Measurements from ENCODE around the gene INTS7. TPM values are rescaled to one million over a fixed set of nuclear protein-coding genes. Genes with fewer than 3 reads are reported as not detected.

The INTS7 gene
- total RNA-seq, 1 experiment from 2014 or later, result 45.0 TPM

DNA sequence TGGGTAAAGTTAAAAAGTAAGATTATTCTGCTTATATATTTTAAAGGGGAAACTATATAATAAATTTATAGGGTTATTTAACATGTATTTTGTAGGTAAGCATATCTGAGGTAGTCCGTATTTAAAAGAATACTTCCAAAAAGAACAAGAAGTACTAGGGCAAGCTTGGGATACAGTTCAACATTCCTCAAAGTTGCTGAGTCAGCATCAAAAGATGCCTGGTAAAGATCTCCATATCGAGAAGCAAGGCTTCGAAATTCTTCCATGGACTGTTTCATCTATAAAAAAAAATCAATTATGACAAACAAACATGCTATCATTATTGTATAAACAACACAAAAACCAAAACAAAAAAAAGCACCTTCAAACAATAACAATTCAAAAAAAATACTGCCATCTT, 67.7 kb downstream of the INTS7 start:
- Histone ChIP-seq H3K27ac (ENCODE audit: low read depth, low read length, poor library complexity, severe bottlenecking) (no peak overlapping the region), H3K4me3 (ENCODE audit: low read depth, low read length, poor library complexity, severe bottlenecking) (no peak overlapping the region), H3K9me3 (ENCODE audit: low read depth, low read length, poor library complexity, severe bottlenecking) (no peaks in the 10 kb centered on the region), H3K4me1 (ENCODE audit: insufficient read depth, low read length, poor library complexity, severe bottlenecking) (no peaks in the 10 kb centered on the region), H3K27me3 (replicated peaks; ENCODE audit: insufficient read depth, low read depth, low read length, poor library complexity) (no peaks in the 10 kb centered on the region), H3K36me3 (ENCODE audit: insufficient read depth, low read length, poor library complexity, severe bottlenecking) (peaks cover 10% of the 10 kb centered on the region)
- POLR2A ChIA-PET (ENCODE audit: low non-redundant PET), result no interaction called here
- BruUV-seq (replicated peaks), result no TSS peak
- CTCF ChIA-PET, result no interaction called here
- DNase-seq (ENCODE audit: low spot score), result no peak
- intact Hi-C loops (cut with micrococcal nuclease; ENCODE audit: unreplicated experiment), result no loop called here
- TF ChIP-seq, protein P1, sequence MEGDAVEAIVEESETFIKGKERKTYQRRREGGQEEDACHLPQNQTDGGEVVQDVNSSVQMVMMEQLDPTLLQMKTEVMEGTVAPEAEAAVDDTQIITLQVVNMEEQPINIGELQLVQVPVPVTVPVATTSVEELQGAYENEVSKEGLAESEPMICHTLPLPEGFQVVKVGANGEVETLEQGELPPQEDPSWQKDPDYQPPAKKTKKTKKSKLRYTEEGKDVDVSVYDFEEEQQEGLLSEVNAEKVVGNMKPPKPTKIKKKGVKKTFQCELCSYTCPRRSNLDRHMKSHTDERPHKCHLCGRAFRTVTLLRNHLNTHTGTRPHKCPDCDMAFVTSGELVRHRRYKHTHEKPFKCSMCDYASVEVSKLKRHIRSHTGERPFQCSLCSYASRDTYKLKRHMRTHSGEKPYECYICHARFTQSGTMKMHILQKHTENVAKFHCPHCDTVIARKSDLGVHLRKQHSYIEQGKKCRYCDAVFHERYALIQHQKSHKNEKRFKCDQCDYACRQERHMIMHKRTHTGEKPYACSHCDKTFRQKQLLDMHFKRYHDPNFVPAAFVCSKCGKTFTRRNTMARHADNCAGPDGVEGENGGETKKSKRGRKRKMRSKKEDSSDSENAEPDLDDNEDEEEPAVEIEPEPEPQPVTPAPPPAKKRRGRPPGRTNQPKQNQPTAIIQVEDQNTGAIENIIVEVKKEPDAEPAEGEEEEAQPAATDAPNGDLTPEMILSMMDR (conservative IDR thresholded peaks at IDR 0.05; ENCODE audit: low read depth, low read length), result no peak
- no peak for TF ChIP-seq EZH2 (IDR thresholded peaks at IDR 0.05; ENCODE audit: borderline replicate concordance, low read depth, low read length, poor library complexity, severe bottlenecking)

- CTCF ChIA-PET, result no interaction called here
- intact Hi-C loops (cut with micrococcal nuclease; ENCODE audit: unreplicated experiment), result no loop called here
- no peak for TF ChIP-seq EZH2 (IDR thresholded peaks at IDR 0.05; ENCODE audit: borderline replicate concordance, low read depth, low read length, poor library complexity, severe bottlenecking)
- TF ChIP-seq, protein P1 (conservative IDR thresholded peaks at IDR 0.05; ENCODE audit: low read depth, low read length), result no peak
These were observed 70.1 kb downstream of the INTS7 start for GRCh38 chr1:211965108-211965805.

DNA sequence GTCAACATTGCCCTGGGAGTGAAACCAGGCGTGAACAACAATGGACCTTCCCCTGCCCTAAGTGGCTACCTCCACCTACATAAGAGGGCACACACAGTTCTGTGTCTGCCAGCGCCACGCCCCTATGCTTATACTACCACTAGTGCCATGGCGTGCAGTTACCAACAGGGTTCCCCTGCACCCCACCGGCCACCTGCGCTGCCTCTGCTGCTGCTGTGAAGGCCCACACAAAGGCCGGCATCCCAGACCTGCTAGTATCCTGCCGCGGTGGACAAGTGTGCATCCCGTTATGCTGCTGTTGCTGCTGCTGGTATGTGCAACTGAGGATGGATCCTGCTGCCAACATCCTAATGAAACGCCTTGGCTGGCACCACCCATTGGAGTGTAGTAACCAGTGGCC, 75.7 kb downstream of the INTS7 start:
- Histone ChIP-seq H3K4me3 (ENCODE audit: low read depth, low read length, poor library complexity, severe bottlenecking) (no peak overlapping the region), H3K4me1 (ENCODE audit: insufficient read depth, low read length, poor library complexity, severe bottlenecking) (no peaks in the 10 kb centered on the region), H3K36me3 (ENCODE audit: insufficient read depth, low read length, poor library complexity, severe bottlenecking) (peaks cover 3% of the 10 kb centered on the region), H3K27me3 (replicated peaks; ENCODE audit: insufficient read depth, low read depth, low read length, poor library complexity) (no peaks in the 10 kb centered on the region), H3K27ac (ENCODE audit: low read depth, low read length, poor library complexity, severe bottlenecking) (no peak overlapping the region), H3K9me3 (ENCODE audit: low read depth, low read length, poor library complexity, severe bottlenecking) (no peaks in the 10 kb centered on the region)
- no TSS peak for BruUV-seq (replicated peaks)
- ChIA-PET POLR2A (ENCODE audit: low non-redundant PET) (no interaction called here), CTCF (no interaction called here)
- TF ChIP-seq EZH2 (IDR thresholded peaks at IDR 0.05; ENCODE audit: borderline replicate concordance, low read depth, low read length, poor library complexity, severe bottlenecking), result no peak
- TF ChIP-seq, protein P1 (conservative IDR thresholded peaks at IDR 0.05; ENCODE audit: low read depth, low read length), result no peak
- DNase-seq (ENCODE audit: low spot score), result no peak
- intact Hi-C loops (cut with micrococcal nuclease; ENCODE audit: unreplicated experiment), result no loop called here

More at GRCh38 chr1:211965108-211965805, 70.1 kb downstream of the INTS7 start:
- no TSS peak for BruUV-seq (replicated peaks)
- Histone ChIP-seq H3K27me3 (replicated peaks; ENCODE audit: insufficient read depth, low read depth, low read length, poor library complexity) (no peaks in the 10 kb centered on the region), H3K36me3 (ENCODE audit: insufficient read depth, low read length, poor library complexity, severe bottlenecking) (peaks cover 13% of the 10 kb centered on the region), H3K4me1 (ENCODE audit: insufficient read depth, low read length, poor library complexity, severe bottlenecking) (no peaks in the 10 kb centered on the region), H3K9me3 (ENCODE audit: low read depth, low read length, poor library complexity, severe bottlenecking) (no peaks in the 10 kb centered on the region), H3K27ac (ENCODE audit: low read depth, low read length, poor library complexity, severe bottlenecking) (no peak overlapping the region), H3K4me3 (ENCODE audit: low read depth, low read length, poor library complexity, severe bottlenecking) (no peak overlapping the region)
- POLR2A ChIA-PET (ENCODE audit: low non-redundant PET), result no interaction called here
- DNase-seq (ENCODE audit: low spot score), result no peak

Data from A673 (cell line).